Dermis blood vessel endothelial cell (primary cell): Measurements from ENCODE around the gene USP33. TPM values are rescaled to one million over a fixed set of nuclear protein-coding genes. Genes with fewer than 3 reads are reported as not detected.
"Not testable (repeated sequence)": the region's sequence is repeated elsewhere in the genome, so short reads cannot be mapped to it uniquely, and the experiment has no call there.

Experiments used
- DNase-seq: peaks from one replicate; pipeline ENCODE4 v3.0.0; 2010
- total RNA-seq: library from RNA; depleted of rRNA; stranded (reverse); fragments of >200 nt; gene quantifications from 2 replicates; pipeline ENCODE4 v1.2.3, GENCODE V29; 2014

USP33 gene
- total RNA-seq, 1 donor from 2014 or later, result 125 TPM

DNA sequence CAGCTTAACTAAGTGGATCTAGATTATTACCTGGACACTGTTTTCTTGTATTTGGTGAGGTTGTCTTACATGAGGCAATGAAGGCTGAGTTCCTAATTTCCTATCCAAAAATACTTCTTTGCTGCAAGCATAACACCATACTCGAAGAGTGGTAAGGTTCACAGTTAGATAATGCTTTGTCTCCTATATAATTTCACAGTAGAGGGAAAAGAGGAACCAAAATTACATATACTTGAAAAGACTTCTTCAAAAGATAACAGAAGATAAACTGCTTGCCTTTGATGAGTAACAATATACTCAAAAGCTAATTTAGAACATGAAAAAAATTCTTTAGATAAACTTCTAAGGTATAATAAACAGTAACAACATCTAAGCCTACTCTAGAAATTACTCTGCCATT, 20.4 kb downstream of the USP33 start:
- no peak for DNase-seq

DNA sequence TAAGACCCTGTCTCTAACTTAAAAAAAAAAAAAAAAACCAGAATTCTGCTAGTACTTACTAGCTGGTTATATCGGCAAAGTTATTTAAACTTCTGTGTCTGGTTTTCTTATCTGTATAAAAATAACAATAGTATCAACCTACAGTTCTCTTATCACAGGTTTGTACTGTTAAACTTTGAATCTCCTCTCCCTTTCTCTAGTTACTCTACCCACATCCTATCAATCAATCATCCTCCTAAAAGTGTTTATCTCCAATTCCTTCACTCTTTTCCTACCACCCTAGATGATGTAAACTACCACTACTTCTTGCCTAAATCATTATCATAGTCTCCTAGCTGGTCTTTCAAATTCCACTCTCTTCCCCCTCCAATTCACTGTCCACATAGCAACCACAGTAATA, 27.6 kb downstream of the USP33 start:
- no peak for DNase-seq

DNA sequence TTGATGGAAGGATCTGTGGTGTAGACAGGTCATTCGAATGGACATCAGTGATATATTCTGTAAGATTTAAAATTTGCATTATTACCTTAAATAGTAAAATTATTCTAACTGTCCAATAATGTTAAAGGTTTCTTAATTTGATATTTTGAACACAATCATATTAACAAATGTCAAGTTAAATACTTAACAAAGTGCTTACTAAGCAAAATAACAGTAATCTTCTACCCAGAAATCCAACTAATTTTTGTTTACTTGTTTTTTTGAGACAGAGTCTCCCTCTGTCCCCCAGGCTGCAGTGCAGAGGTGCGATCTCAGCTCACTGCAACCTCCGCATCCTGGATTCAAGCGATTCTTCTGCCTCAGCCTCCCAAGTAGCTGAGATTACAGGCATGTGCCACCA, 33.9 kb downstream of the USP33 start:
- DNase-seq, result no peak

DNA sequence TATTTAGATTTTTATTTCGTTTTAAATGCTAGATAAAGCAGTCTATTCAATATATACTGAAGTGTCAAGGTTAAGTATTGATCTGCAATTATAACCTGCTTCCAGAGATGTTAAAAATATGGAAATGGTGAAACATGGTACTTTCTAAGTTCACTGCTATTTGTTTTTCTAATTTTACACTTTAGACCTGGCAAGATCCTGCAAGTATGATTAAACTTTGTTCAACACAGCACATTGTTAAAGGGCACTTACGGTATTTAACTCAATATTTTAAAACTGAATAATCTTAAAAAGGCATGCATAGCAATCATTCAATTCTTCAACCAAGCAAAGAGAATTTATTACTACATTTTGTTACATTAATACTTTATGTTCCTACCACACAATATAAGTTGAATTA, 41.5 kb downstream of the USP33 start:
- DNase-seq, result no peak

DNA sequence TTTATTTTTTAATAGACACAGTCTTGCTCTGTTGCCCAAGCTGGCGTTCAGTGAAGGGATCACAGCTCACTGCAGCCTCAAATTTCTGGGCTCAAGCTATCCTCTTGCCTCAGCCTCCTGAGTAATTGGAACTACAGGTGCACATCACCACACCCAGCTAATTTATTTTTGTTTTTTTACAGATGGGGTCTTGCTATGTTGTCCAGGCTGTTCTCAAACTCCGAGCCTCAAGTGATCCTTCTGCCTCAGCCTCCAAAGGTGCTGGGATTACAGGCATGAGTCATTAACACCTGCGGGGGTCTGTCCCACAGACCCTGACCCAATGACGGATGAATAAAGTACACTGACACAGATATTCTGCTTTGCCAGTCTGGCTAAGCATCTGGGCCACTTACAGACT, 43.6 kb downstream of the USP33 start:
- no peak for DNase-seq

GRCh38 chr1:77709727-77710126, 49.9 kb downstream of the USP33 start:
- no peak for DNase-seq

GRCh38 chr1:77706321-77706720, 53.3 kb downstream of the USP33 start:
- no peak for DNase-seq

DNA sequence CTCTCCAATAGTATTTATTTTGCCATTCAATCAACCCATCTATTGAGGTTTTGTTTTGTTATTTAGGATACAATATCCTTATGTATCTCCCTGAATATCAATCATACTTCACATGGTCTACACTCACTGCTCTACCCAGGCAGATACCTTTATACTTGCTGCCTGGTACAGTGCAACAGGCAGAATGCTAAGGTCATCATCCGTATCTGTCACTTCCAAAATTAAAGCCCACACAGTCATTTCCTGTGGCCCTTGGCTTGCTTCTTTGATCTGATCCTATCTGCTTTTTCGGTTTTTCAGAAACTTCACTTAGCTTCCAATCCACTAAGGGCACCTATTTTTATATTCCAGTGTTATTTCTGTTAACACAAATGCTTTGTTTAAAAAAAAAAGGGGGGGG, 54.9 kb downstream of the USP33 start:
- DNase-seq, result peak; percentile 25

GRCh38 chr1:77699673-77700072, 60.0 kb downstream of the USP33 start:
- DNase-seq, result not testable (repeated sequence)

DNA sequence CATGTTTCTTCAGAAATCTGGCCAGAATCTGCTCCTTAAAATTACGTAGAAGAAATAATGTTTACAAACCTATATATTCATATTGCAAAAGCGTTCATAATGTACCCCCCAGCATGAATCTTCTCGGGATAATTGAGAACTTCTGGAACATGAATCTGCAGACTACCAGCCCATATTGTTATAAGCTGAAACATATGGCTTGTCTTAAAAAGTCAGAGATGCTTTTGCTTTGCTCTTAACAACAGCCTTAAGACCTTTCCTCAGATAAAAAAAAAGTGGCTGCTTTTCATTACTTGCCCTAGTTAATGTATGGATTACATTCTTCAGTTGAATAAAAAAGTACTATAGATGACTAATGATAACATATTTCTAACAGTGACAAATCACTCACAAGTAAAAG, 62.2 kb downstream of the USP33 start:
- DNase-seq, result no peak

DNA sequence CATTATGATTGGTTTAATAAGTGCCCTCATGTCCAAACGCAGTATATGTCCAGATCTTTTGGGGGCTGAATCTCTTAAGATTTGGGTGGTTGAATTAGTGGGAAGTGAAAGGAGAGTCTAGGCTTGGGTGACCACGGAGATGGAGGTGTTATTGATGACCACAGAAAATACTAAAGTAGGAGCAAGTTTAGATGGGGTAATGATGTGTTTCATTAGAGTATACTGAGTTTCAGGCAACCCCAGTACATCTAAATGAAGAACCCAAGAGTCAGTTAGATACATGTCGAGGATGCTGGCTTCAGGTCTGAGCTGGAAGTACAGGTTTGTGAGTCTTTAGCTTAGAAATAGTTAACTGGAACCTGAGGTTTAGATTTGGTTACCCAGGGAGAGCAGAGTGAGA, 70.7 kb downstream of the USP33 start:
- no peak for DNase-seq

DNA sequence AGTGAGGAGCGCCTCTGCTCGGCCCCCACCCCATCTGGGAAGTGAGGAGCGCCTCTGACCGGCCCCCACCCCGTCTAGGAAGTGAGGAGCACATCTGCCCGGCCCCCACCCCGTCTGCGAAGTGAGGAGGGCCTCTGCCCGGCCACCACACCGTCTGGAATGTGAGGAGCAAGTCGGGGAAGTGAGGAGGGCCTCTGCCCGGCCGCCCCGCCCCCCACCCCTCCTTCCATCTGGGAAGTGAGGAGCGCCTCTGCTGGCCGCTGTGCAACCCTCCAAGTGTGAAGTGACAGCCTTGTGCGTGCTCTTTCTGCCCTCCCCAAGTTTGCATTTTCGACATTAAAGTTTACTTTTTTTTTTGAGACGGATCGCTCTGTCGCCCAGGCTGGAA, 72.1 kb downstream of the USP33 start:
- peak; percentile 55 for DNase-seq

DNA sequence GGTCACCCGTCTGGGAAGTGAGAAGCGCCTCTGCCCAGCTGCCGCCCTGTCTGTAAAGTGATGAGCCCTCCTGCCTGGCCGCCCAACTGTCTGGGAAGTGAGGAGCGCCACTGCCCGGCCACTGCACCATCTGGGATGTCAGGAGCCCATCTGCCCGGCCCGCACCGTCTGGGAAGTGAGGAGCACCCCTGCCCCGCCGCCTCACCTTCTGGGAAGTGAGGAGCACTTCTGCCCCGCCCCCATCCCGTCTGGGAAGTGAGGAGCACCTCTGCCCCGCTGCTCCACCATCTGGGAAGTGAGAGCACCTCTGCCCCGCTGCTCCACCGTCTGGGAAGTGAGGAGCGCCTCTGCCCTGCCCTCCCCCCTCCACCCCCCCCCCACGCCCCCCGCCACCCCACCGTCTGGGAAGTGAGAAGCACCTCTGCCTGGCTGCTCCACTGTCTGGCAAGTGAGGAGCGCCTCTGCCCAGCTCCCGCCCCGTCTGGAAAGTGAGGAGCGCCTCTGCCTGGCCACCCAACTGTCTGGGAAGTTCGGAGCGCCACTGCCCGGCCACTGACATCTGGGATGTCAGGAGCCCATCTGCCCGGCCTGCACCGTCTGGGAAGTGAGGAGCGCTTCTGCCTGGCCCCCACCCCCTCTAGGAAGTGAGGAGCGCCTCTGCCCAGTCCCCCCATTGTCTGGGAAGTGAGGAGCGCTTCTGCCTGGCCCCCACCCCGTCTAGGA, 72.7 kb downstream of the USP33 start:
- no peak for DNase-seq

- peak; percentile 94 for DNase-seq
Measured at GRCh38 chr1:77683160-77684148, 76.2 kb downstream of the USP33 start.

- peak; percentile 96 for DNase-seq
Measured at GRCh38 chr1:77682460-77683159, 77.0 kb downstream of the USP33 start, which contains the start of gene ZZZ3. ZZZ3 (minus strand) TSS chr1:77682658; CDS start chr1:77633354, 49,304 bp downstream.

GRCh38 chr1:77680173-77680572, 79.5 kb downstream of the USP33 start:
- no peak for DNase-seq

DNA sequence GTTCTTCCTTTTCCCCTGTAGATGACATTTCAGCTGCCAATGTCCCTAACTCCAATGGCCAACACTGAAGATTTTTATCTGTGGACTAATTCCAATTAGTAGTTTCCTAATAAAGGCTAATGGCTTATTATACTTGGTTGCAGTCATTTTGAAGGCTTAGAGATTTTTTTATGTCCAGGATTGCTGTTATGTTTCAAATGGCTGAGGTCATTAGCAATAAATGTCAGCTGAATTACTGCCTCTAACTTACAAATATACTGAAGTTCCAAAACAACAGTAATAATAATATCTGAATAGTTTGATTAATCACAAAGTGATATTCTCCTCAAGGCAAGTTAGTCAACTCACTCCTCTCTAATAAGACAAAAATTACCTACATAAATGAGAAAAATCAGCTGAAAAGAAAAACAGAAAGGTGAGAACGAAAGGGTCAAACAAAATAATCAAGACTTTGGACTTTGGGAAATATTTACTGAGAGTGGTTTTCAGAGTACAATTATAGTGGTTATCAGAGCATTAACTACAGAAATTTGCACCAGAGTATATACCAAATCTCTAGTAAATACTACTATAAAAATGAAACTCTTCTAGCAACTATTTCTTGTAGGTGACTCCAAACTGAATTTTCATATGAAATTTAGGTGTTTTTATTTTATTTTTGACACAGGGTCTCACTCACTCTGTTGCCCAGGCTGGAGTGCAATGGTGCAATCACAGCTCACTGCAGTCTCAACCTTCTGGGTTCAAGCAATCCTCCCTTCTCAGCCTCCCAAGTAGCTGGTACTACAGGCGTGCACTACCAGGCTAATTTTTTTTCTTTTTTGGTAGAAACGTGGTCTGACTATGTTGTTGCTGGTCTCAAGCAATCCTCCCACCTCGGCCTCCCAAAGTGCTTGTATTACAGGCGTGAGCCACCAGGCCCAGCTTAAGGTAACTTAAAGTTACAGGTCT, 80.7 kb downstream of the USP33 start:
- DNase-seq, result no peak

- not testable (repeated sequence) for DNase-seq
Measured at GRCh38 chr1:77674807-77675206, 84.8 kb downstream of the USP33 start.

GRCh38 chr1:77673716-77674355, 85.8 kb downstream of the USP33 start:
- no peak for DNase-seq

GRCh38 chr1:77673030-77673429, 86.6 kb downstream of the USP33 start:
- no peak for DNase-seq

DNA sequence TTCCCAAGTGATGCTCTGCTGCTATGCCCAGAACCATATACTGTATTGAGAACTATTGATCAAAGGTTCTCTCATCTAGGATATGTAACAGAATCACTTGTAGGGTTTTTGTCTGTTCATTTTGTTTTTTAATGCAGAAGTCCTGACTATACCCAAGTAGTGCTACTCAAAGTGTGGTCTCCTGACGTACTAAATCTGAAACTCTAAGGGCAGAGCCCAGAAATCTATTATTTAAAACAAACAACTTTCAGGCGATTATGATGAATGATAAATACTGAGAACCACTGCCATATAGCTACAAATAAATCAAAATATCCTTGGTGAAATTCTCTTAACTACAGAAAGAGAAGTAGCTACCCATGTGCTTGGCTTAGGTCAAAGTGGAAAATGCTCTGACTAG, 87.3 kb downstream of the USP33 start:
- no peak for DNase-seq
